ENCODE results near the gene LMO2. TPM values are rescaled to one million over a fixed set of nuclear protein-coding genes. Genes with fewer than 3 reads are reported as not detected.

The LMO2 gene
- total RNA-seq, 1 donor from 2014 or later, result 65.1 TPM

DNA sequence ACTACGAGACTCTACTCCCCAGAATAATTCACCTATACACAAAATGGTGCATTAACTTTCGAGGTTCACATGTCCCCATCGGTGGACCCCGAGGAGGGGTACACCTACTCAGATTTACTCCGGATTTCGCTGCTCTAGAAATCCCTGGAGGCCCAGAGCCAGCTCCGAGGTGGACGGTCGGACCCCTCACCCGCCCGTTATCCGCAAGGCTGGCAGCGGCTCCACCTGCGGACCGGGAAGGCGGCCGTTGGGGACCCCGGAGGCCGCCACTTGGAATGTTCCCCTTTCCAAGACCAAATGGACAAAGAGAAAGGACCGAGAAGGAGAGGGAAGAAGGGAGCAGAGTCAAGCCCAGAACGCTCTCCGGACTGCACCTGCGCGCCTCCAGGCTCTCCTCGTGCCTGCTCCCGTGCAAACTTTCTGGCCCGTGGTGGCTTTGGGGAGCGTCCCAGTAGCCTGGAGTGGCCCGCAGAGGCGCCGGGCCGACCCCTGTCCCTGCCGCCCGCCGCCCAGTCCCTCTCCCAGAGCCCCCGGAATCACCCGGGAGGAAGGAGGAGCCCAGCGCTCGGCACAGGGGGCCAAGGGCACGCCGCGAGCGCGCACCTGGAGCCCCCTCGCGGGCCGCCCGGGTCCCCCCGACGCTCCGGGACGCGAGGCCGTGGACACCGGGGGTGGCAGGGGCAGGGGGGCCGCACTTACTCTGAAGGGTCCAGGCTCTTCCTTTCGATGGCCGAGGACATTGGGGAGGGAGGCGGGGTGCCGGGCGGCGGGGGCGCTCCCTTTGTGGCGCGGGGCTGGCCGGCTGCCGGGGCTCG, 23.0 kb downstream of the LMO2 start:
- peak overlapping the region; percentile 77 for H3K27ac ChIP-seq
- TF ChIP-seq, protein P1, sequence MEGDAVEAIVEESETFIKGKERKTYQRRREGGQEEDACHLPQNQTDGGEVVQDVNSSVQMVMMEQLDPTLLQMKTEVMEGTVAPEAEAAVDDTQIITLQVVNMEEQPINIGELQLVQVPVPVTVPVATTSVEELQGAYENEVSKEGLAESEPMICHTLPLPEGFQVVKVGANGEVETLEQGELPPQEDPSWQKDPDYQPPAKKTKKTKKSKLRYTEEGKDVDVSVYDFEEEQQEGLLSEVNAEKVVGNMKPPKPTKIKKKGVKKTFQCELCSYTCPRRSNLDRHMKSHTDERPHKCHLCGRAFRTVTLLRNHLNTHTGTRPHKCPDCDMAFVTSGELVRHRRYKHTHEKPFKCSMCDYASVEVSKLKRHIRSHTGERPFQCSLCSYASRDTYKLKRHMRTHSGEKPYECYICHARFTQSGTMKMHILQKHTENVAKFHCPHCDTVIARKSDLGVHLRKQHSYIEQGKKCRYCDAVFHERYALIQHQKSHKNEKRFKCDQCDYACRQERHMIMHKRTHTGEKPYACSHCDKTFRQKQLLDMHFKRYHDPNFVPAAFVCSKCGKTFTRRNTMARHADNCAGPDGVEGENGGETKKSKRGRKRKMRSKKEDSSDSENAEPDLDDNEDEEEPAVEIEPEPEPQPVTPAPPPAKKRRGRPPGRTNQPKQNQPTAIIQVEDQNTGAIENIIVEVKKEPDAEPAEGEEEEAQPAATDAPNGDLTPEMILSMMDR (IDR thresholded peaks at IDR 0.05), result no peak
- peaks cover 6% of the 10 kb centered on the region for H3K27me3 ChIP-seq
- no peaks in the 10 kb centered on the region for H3K36me3 ChIP-seq
- DNase-seq, result no peak
- intact Hi-C loops (cut with DNase I), result no loop called here
- ATAC-seq, result peak; percentile 31
- H3K4me3 ChIP-seq, result peak overlapping the region; percentile 61
- H3K4me1 ChIP-seq, result peaks cover 21% of the 10 kb centered on the region
- H3K9me3 ChIP-seq, result no peaks in the 10 kb centered on the region

DNA sequence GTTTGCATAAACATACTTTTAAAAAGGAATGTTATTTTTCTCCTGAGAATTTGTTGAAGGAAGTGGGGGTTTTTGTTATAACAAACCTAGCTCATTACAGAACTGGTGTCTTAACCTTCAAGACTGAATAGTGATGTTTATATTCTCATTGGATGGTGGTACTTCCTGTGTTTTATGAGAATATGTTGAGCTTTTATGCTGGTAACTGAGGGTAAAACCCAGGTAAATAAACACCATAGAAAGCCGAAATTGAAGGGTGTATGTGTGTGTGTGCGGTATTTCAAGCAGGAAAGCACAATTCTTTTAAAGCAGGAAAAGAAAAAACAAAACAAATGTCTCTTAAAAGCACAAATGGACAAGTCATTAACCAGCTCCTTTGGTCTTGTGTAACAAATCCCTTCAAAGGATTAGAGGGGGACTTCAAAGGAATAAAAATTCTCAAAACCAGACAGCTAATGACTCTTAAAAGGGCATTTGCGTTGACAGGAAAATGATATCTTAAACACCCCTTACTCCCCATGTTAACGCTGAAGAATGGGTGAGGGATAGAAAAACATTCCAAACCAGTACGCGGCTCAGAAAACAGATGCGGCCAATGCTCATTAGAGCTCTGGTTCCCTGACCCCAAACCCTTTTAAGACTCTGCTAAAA, 23.8 kb downstream of the LMO2 start:
- TF ChIP-seq, protein P1 (IDR thresholded peaks at IDR 0.05), result no peak
- Histone ChIP-seq H3K4me3 (peak overlapping the region; percentile 61), H3K27me3 (peaks cover 6% of the 10 kb centered on the region)

DNA sequence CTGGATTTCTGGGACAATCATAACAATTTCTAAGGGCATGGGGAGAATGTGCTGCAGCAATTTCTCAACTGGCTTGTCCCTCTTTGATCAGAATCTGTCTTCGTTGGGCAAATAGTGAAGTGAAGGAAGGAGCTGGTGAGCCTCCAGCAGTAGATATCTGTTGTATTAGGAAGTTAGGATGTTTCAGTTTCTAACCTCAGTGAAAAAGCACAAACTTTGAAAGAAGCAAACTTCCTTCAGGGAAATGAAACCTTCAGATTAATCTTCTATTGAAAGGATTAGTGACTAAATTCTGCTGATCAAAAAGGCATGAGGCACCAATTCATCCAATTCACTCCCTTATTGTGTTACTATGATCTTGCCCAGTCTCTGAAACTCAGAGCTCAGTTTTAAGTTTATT, 24.3 kb downstream of the LMO2 start:
- ATAC-seq (no peak), DNase-seq (no peak)
- H3K27me3 ChIP-seq, result peaks cover 6% of the 10 kb centered on the region
- TF ChIP-seq, protein P1 (IDR thresholded peaks at IDR 0.05), result no peak
- peak overlapping the region; percentile 61 for H3K4me3 ChIP-seq
- H3K4me1 ChIP-seq, result peaks cover 20% of the 10 kb centered on the region
- intact Hi-C loops (cut with DNase I), result no loop called here
- peak overlapping the region; percentile 77 for H3K27ac ChIP-seq
- H3K9me3 ChIP-seq, result no peaks in the 10 kb centered on the region
- H3K36me3 ChIP-seq, result peaks cover 7% of the 10 kb centered on the region

More for the DNA sequence above, 23.8 kb downstream of the LMO2 start:
- H3K4me1 ChIP-seq, result peaks cover 21% of the 10 kb centered on the region
- peaks cover 7% of the 10 kb centered on the region for H3K36me3 ChIP-seq
- intact Hi-C loops (cut with DNase I), result no loop called here
- no peaks in the 10 kb centered on the region for H3K9me3 ChIP-seq
- peak overlapping the region; percentile 77 for H3K27ac ChIP-seq
- no peak for ATAC-seq
- no peak for DNase-seq

DNA sequence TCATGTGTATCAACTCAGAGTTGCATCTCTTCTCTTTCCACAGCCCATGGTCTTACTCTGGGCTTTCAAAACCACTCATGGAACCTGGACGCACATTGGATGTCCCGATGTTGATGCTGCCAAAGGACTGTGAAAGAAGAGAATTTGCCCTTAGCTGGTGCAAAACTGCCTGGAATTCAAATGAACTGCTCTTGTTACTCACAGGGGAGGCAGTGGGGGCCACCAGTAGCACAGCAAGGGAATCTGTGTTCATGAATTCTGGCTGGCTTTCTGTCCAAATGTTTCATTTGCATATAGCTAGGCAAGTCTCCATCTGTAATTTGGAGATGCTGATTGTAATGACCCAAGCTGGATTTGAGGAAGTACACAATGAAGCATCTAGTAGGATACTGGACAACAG, 24.9 kb downstream of the LMO2 start:
- DNase-seq (no peak), ATAC-seq (no peak)
- intact Hi-C loops (cut with DNase I), result no loop called here
- Histone ChIP-seq H3K4me1 (peaks cover 15% of the 10 kb centered on the region), H3K4me3 (peak overlapping the region; percentile 61), H3K36me3 (peaks cover 7% of the 10 kb centered on the region), H3K27me3 (peaks cover 6% of the 10 kb centered on the region), H3K9me3 (no peaks in the 10 kb centered on the region), H3K27ac (no peak overlapping the region)
- TF ChIP-seq, protein P1 (IDR thresholded peaks at IDR 0.05), result no peak

DNA sequence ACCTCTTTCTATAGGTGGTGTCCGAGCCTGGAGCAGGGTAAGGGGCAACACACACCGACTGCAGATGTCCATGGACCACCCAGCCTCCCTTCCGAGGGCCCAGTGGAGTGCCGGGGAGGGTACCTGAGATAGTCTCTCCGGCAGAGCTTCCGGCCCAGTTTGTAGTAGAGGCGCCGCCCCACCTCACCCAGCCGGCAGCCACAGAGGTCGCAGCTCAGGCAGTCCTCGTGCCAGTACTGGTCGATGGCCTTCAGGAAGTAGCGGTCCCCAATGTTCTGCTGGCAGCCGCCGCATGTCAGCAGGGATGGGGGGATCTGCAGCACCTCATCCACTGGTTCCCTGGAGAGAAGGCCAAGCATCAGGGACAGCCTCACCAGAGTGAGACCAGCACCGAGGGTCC, 27.4 kb downstream of the LMO2 start:
- peaks cover 6% of the 10 kb centered on the region for H3K27me3 ChIP-seq
- H3K4me3 ChIP-seq, result peak overlapping the region; percentile 3
- ATAC-seq (peak; percentile 9), DNase-seq (no peak)
- intact Hi-C loops (cut with DNase I), result loop anchor here (5.0 kb wide), 1 partner anchor 98 kb away; no protein-coding TSS in a partner anchor
- peaks cover 7% of the 10 kb centered on the region for H3K36me3 ChIP-seq
- no peak overlapping the region for H3K27ac ChIP-seq
- peaks cover 6% of the 10 kb centered on the region for H3K4me1 ChIP-seq
- TF ChIP-seq, protein P1 (IDR thresholded peaks at IDR 0.05), result no peak
- no peaks in the 10 kb centered on the region for H3K9me3 ChIP-seq

Measured in upper lobe of right lung (tissue), 1 donor.